Endothelial cell of hepatic sinusoid (primary cell): ENCODE measurements around the gene DDX20.

Source experiments
- in situ Hi-C: cut with HindIII; loops from 2 replicates; pipeline ENCODE4 v1.10.0; 2017; ENCODE audit warnings: low sequenced_read_pairs

The DDX20 gene, protein sequence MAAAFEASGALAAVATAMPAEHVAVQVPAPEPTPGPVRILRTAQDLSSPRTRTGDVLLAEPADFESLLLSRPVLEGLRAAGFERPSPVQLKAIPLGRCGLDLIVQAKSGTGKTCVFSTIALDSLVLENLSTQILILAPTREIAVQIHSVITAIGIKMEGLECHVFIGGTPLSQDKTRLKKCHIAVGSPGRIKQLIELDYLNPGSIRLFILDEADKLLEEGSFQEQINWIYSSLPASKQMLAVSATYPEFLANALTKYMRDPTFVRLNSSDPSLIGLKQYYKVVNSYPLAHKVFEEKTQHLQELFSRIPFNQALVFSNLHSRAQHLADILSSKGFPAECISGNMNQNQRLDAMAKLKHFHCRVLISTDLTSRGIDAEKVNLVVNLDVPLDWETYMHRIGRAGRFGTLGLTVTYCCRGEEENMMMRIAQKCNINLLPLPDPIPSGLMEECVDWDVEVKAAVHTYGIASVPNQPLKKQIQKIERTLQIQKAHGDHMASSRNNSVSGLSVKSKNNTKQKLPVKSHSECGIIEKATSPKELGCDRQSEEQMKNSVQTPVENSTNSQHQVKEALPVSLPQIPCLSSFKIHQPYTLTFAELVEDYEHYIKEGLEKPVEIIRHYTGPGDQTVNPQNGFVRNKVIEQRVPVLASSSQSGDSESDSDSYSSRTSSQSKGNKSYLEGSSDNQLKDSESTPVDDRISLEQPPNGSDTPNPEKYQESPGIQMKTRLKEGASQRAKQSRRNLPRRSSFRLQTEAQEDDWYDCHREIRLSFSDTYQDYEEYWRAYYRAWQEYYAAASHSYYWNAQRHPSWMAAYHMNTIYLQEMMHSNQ

DNA sequence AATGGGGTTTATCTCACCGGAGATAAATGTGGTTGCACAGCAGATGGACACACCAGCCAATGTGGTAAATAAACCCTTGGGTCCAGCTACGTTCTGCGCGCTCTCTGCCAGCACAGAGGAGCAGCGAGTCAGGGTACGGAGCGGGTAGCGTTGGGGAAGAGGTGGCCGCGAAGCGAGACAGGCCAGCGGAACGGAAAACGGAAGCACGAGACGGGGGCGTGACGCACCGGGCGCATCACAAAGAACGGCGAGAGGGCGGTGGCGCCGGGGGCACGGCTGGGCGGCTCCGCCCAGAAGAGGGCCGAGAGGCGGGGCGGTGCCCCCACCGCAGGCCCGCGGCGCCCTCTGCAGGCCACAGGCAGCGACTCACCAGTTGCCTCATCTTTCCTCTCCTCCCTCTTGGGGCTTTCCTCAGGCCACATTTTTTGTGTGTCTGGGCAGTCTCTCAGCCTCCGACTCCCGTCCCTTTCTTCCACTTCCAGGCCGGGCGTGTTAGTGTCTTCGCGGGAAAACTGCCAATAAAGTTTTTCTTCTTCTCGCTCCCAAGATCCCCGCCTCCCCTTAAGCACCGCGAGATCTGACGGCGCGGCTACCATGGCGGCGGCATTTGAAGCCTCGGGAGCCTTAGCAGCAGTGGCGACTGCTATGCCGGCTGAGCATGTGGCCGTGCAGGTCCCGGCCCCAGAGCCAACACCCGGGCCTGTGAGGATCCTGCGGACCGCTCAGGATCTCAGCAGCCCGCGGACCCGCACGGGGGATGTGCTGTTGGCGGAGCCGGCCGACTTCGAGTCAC is at the start of gene DDX20:
DDX20 (plus strand) TSS at position 571 of the 793 bp plus-strand sequence; CDS start at position 595, 24 bp downstream.
- in situ Hi-C loops = no loop called here

DNA sequence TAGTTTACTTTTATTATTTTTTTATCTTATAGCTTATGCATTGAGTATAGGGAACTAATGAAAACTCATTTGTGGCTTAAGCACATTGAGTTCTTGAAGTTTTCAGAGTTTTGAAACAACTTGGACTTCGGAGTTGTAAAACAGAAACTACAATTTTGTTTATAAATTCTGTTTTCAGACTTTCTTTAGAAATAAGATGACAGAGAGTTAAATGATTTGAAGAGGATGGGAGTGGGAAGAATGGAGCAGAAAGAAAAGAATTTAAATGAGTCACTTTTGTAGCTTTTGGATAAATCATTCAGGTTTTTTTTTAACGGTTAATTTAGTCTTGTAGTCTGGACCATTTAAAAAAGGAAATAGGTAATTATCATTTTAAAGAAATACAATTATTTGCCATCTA is 48.8 kb upstream of the DDX20 start:
- in situ Hi-C loops = loop anchor here (5.0 to 25.0 kb wide), 2 partner anchors 45 to 220 kb away; no protein-coding TSS in a partner anchor

DNA sequence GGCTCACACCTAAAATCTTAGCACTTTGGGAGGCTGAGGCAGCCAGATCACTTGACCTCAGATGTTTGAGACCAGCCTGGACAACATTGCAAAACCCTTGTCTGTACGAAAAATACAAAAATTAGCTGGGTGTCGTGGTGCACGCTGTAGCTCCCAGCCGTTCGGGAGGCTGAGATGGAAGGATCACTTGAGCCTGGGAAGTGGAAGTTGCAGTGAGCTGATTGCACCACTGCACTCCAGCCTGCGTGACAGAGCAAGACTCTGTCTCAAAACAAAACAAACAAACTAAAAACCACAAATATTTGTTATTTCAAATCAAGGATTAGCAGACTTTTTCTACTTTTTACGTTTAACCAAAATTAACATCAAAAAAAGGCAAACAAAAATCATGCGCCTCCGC is 47.8 kb upstream of the DDX20 start:
- in situ Hi-C loops = loop anchor here (5.0 to 25.0 kb wide), 2 partner anchors 46 to 221 kb away; no protein-coding TSS in a partner anchor

DNA sequence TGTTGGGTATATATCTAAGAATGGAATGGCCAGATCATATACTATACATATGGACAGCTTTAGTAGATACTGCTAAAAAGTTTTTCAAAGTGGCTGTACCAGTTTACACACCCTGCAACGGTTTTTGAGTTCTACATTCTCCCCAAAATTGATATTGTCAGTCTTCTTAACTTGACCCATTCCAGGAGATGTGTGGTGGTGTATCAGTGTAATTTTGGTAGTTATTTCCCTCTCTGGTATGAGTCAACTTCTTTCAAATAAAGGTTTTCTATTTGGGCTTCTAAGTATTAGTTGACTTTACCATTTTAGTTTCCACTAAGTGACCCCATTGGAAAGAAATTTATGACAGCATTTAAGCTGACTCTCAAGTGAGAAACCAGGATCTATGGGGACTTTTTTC is 45.7 kb upstream of the DDX20 start:
- in situ Hi-C loops = loop anchor here (5.0 to 25.0 kb wide), 2 partner anchors 48 to 223 kb away; no protein-coding TSS in a partner anchor

DNA sequence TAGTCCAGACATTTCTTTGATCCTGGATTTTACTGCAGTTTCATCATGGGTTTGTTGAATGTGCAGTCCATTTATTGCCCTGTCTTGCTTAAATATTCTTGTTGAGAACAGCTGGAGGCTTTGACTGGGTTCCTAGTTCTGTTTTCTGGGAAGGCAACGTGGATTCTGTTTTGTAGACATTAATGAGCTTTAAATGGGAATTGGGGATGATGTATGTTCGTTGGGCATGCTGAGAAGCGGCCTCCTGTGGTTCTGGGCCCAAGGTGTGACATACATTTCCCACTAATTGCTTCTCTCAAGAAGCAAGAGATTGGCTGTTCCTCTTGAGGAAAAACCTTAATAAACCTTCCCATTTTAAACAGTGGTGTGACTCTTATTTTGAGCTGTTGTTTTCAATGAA is 39.4 kb upstream of the DDX20 start:
- in situ Hi-C loops = loop anchor here (25.0 kb wide), 1 partner anchor 229 kb away; no protein-coding TSS in a partner anchor

DNA sequence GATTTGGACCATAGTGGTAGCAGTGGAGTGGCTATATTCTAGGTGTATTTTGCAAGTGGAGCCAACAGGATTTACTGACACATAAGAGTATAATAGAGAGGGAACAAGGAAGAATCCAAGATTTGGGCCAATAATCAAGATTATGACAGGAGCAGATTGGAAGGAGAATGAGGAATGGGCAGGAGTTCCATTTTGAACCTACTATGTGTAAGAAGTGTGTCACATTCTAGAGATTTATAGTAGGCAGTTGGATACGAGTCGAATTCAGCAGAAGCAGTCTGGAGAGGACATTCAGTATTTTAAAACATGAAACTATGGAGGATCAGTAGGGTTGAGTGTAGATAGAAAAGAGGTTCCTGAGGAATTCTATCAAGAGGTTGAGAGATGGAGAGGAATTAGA is 38.3 kb upstream of the DDX20 start:
- in situ Hi-C loops = loop anchor here (25.0 kb wide), 1 partner anchor 230 kb away; no protein-coding TSS in a partner anchor

DNA sequence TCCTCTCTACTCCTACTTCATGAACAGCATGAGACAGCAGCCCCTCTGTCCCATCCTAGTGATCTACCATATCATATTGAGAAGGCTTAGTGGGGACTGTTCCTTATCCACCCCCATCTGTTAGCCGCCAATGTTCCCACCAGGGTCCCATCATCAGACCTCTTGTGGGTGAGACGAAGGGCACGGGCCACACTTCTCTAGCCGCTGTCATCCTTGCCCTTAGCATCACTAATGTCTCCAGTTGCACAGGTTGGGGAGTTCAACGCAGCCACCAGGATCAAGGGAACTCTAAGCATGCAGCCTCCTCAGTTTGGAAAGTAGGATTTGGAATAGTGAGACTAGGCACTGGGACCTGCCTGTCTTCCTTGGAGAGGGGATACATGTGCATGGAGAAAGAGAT is 36.6 kb upstream of the DDX20 start:
- in situ Hi-C loops = loop anchor here (25.0 kb wide), 1 partner anchor 232 kb away; no protein-coding TSS in a partner anchor

DNA sequence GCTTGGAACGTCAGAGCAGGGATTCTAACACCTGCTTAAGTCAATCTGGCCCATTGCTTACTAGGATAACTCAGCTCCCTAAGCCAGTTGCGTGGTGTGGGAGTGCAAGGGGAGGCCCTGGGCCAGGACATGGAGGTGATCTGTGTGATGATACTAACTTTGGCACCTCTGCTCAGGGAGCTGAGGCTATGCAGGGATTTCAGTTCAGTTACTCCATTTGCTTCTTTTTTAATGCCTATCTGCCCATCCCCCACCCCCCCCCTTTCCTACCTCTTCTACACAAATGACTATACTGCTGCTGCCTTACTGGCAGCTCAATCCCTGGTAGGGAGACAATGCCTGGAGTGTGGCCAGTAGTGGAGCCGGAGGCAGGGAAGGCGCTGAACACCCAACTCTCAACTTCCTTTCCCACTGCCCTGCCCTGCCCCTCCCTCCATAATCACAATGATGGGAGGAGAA is 36.0 kb upstream of the DDX20 start:
- in situ Hi-C loops = loop anchor here (25.0 kb wide), 1 partner anchor 232 kb away; no protein-coding TSS in a partner anchor

DNA sequence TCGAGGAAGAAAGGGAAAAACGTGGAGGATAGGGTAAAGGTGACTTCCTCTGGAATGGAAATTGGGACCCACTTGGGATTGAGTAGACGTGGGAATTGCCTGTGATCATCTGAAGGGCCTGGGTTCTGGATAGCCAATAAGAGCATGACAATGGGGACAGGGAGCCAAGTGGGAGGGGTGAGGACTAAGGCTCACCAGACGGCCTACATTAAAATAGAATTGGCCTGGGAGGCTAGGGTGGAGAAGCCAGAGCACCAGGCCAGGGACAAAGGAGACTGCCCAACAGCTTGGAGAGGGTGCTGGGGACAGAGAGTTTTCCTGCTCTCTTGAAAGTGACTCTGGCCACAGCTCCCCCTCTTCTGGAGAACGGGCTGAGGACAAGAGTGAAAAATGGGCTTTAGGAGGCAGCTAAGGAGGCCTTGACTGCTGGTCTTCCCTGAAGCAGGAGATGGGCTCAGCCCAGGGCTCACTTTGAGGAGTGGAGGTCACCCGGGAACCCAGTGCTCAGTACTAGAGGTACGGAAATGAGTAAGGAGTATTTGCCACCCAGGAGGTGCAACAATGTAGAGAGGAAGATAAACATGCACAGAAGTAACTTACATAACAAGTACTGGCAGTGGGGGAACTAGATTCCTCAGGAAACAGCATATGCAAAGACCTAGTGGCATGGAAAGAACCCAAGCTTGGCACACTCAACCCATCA is 35.3 kb upstream of the DDX20 start:
- in situ Hi-C loops = loop anchor here (25.0 kb wide), 1 partner anchor 233 kb away; no protein-coding TSS in a partner anchor

DNA sequence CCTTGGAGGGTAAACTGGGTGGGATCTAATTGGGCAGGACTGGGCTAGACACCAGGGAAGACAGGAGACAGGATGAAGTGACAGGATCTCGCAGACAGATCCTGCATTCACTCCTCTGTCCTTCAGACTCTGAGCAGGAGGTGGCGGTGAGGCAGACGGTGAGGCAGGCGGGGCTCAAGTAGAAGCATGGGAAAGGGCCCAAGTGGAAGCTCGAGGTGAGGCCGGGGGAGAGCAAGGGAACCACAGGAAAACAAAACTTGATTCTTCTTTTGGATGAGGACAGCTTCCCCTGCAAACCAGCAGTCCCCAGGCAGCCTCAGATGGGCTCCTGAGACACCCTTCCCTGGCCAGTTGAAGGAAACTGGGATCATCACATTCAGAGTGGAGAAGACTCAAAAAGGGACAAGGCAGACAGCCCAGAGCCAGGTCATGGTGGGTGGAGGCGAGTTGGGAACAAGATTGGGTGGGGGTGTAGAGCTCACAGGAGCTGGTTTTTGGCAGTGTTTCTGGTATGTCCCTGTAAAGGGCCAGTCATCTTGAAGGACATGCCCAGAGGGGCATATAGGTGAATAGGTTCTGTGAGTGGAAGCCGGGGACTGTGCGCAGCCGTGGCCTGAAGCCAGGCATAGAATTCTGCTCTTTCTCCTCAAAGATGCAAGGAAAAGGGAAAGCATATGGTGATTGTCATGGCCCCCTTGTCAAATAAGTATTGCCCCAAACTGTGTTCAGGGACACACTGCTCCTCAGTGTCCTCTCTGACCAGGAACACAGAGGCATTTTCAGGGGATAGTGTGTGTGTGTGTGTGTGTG is 34.5 kb upstream of the DDX20 start:
- in situ Hi-C loops = loop anchor here (25.0 kb wide), 1 partner anchor 234 kb away; no protein-coding TSS in a partner anchor

DNA sequence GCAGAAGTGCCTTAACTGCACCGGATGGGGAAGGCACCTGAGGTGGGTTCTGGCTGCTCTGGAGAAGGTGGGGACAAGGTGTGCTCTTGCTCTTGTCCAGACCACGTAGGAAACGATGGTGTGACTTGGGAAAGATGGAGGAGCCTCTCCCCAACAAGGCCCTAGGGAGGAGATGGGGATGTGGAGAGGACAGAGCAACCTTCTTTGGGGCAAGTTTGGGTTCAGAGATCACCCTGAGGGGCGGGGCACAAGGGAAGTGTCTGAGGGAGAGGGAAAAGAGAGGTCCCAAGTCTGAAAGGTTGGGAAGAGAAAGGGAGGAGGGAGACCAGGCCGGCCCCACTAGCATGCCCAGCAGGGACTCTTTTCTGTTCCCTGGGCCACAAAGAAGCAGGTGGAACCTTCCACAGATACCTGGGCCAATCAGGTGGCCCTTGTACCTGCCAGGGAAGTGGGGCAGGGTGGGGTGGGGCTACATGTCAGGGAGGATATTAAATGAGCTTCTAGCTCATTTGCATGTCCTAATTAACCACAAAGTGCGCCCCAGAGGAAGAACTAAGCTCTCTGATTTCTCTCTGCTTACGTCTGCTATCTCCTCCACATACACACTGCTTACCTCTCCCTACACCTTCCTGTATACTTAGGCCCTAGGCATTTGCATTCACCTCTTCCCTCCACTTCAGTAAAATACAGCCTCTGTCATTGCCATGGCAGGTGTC is 32.5 kb upstream of the DDX20 start:
- in situ Hi-C loops = loop anchor here (25.0 kb wide), 1 partner anchor 236 kb away; no protein-coding TSS in a partner anchor

DNA sequence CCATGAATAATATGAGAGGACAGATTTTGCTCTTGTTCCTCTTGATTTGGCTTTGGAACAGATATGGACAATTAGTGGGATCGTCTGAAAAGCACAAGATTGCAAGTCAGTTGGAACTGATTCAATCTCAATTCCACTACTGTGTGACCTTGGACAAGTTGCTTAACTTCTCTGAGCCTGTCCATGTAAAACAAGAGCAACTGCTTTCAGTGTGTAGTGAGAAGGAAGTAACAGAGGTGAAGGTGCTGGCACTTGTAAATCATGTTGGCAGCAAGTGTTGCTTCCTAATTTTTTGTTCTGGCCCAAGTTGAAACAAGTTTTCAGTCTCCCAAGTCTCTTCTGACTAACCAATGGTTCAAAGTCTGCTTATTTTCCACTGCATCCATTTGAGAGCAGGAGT is 31.8 kb upstream of the DDX20 start:
- in situ Hi-C loops = loop anchor here (25.0 kb wide), 1 partner anchor 237 kb away; no protein-coding TSS in a partner anchor

DNA sequence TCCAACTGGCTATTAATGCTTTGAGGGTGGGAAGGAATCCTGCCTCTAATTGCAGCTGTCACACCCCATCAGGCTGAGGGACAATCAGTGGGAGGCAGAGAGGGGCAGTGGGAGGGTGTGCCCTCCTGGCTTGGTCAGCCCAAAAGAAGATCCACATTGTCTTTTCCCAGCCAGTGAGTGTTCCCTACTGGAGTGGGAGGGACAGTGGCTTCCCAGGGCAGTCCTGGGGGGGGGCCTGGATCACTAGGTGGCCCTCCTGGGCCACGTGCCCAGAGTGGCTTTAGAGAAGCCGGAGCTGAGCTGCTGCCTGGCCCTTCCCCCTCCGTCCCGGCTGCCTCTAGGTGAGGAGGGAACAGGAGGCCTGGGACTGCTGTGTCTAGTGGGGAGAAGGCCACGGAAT is 30.5 kb upstream of the DDX20 start:
- in situ Hi-C loops = no loop called here

DNA sequence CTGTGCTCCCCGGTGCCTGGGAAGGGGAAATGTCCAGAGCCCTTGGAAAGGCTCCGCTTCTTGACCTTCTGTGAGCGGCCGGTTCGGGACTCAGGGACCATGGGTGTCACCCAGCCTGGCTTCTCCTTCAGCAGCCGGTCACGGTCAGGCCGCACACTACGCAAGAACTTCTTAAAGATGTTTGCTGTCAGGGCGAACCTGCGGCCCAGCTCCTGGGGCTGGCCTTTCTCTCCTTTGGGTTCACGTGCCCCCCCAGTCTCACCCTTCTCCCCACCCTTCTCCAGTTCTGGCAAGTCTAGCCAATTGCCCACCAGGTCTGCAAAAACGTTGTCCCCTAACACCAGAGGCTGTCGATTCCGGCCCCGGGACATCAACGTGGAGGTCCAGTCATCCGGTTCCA is 28.6 kb upstream of the DDX20 start:
- in situ Hi-C loops = no loop called here

DNA sequence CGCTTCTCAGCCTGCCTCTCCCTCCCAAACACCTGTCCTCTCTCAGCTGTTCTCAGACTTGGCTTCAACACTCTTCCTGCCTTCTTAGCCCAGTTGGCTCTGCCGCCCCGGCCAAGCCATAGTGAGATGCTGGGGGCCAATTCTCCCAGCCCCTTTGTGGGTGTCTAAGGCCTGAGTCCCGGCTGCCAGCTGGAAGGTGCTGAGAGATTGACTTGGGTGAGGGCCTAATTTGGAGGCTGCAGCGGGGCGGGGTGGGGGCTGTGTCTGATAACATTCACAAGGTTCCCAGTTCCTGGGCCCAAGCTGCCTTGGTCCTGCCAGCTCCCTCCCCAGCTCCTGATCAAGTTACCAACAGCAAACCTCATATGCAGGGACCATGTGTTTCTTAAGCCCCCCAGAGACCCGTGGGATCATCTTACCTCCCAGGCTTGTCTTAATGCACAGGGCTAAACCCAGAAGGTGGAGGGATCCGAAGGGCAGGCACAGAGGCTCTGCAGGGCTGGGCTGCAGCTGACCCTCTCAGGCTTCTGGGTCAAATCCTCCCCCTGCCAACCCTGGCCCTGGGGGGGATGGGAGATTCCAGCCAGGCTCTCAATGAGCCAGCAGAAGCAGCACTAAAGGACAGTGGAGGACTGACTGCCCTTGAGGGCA is 26.3 kb upstream of the DDX20 start:
- in situ Hi-C loops = no loop called here

DNA sequence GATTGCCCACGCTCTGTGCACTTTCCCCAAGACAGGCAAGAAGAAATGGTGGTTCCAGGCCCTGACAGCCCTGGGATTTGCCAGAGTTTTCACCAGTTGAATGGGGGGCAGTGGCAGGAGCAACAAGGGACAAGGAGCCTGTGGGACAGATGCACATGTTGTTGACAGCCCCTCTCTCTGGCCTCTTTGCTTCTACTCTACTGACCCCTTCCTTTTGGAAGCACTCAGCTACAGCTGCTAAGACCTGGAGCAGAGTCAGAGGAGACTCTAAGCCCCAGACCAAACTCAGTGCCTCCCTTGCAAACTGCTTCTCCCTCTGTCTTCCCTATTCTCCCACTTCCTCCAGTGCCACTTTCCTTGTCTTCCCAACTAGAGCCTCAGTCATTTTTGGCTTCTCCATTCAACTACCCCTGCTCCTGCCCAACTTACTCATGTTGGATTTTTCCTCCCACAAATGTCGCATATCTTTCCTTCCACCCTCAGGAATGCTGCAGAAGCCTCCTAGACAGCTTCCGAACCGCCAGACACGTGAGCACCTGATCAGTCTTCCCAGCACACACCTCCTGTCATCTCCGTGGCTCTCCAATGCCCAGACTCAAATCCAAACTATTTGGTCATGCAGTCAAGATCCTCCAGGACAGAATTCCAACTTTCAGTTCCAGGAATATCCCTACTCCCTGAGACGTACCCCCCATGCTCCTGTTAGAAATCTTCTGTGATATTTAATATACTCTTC is 25.6 kb upstream of the DDX20 start:
- in situ Hi-C loops = no loop called here

DNA sequence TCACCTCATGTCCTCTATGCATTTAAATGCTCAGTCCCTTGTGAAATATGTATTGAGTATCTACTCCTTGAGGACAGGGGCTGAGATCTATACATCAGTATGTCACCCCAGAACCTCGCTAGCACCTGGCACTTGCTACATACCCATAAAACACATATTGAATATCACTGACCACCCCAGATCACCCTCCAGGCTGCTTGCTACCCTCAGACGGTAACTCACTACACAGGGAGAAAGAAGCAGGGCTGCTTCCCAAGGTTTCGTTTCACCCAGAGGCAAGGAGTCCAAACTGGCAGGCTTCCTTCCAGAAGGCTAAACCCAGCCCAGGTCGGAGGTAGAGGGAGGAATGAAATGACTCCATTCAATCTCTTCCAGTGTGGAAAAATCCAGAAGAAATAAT is 25.0 kb upstream of the DDX20 start:
- in situ Hi-C loops = no loop called here
